GM21528 (cell line): ENCODE results near the gene APBA1.
A peak's percentile ranks its signal among the peaks of the same experiment; 100 is the strongest.

Source experiments
- ATAC-seq: cut with Tn5 transposase; IDR thresholded peaks from one replicate; pipeline ENCODE4 v1.9.1; 2021; ENCODE audit warnings: mild to moderate bottlenecking, moderate library complexity; ENCODE audit not compliant: unreplicated experiment, low FRiP score

Gene APBA1

GRCh38 chr9:69542058-69542457 lies 130.1 kb downstream of the APBA1 start:
- ATAC-seq = no peak

GRCh38 chr9:69535911-69536310 lies 136.3 kb downstream of the APBA1 start:
- ATAC-seq = no peak

- ATAC-seq = no peak
These were observed 136.8 kb downstream of the APBA1 start for GRCh38 chr9:69535286-69535832.

GRCh38 chr9:69532396-69532795 lies 139.8 kb downstream of the APBA1 start:
- no peak for ATAC-seq

GRCh38 chr9:69527454-69527853 lies 144.7 kb downstream of the APBA1 start:
- no peak for ATAC-seq

GRCh38 chr9:69526699-69527098 lies 145.5 kb downstream of the APBA1 start:
- ATAC-seq = no peak

GRCh38 chr9:69519470-69520240 lies 152.5 kb downstream of the APBA1 start:
- ATAC-seq = peak; percentile 83

- ATAC-seq = no peak
These were observed 155.5 kb downstream of the APBA1 start for GRCh38 chr9:69516353-69517322.

GRCh38 chr9:69515810-69516209 lies 156.4 kb downstream of the APBA1 start:
- ATAC-seq = no peak

GRCh38 chr9:69513141-69513820 lies 158.9 kb downstream of the APBA1 start:
- ATAC-seq = no peak

GRCh38 chr9:69504058-69504457 lies 168.1 kb downstream of the APBA1 start:
- no peak for ATAC-seq

- ATAC-seq = no peak
These were observed 169.4 kb downstream of the APBA1 start for GRCh38 chr9:69502671-69503301.

GRCh38 chr9:69500896-69501295 lies 171.3 kb downstream of the APBA1 start:
- ATAC-seq = no peak

GRCh38 chr9:69499959-69500358 lies 172.2 kb downstream of the APBA1 start:
- ATAC-seq = no peak

- ATAC-seq = no peak
These were observed 172.8 kb downstream of the APBA1 start for GRCh38 chr9:69499407-69499806.

GRCh38 chr9:69498470-69498869 lies 173.7 kb downstream of the APBA1 start:
- no peak for ATAC-seq

GRCh38 chr9:69497816-69498215 lies 174.4 kb downstream of the APBA1 start:
- ATAC-seq = no peak

- no peak for ATAC-seq
These were observed 175.2 kb downstream of the APBA1 start for GRCh38 chr9:69496846-69497450.

- no peak for ATAC-seq
These were observed 176.9 kb downstream of the APBA1 start for GRCh38 chr9:69495296-69495695.

GRCh38 chr9:69494763-69495162 lies 177.4 kb downstream of the APBA1 start:
- no peak for ATAC-seq
